HCT116 (cell line): ENCODE data around the gene SALL3. TPM values are rescaled to one million over a fixed set of nuclear protein-coding genes. Genes with fewer than 3 reads are reported as not detected.

Source experiments
- ATAC-seq: fragments of 200-7000 bp; cut with Tn5 transposase; 2 replicates; pipeline ENCODE4 v1.9.1; 2020; ENCODE audit warnings: mild to moderate bottlenecking, moderate library complexity
- BruUV-seq: library from RNA; stranded (reverse); fragments of 400-500 nt; replicated peaks from 2 replicates; lab custom pipeline; 2021; lab: Mats Ljungman, UMichigan
- CTCF ChIA-PET: fragments of 300-600 bp; sonication (Branson Sonifier 250); formaldehyde crosslinking; loops from one replicate; lab custom pipeline; 2021; ENCODE audit warnings: antibody characterized with exemption; lab: Charles Lee
- POLR2A ChIA-PET: fragments of 300-600, 350-600 bp; sonication (Branson Sonifier 250); formaldehyde crosslinking; loops from one replicate; lab custom pipeline; 2021; ENCODE audit warnings: antibody characterized with exemption; lab: Charles Lee
- RAD21 ChIA-PET, 2 experiments: fragments of 300-600 bp; sonication (Branson Sonifier 250); formaldehyde crosslinking; loops; one replicate each; lab custom pipeline; 2023; ENCODE audit warnings: low total read pairs in 2 of 2; ENCODE audit not compliant: uncharacterized antibody in 2 of 2, unreplicated experiment in 2 of 2, low non-redundant PET in 1 of 2; lab: Charles Lee
- DNase-seq: peaks from one replicate; pipeline ENCODE4 v3.0.0-alpha.2; 2010; ENCODE audit warnings: low read depth, low spot score
- H2AFZ ChIP-seq: fragments of 200-600 bp; shearing (Covaris generic), sonication (generic); 2 replicates; pipeline ENCODE4 v1.6.1; 2017; ENCODE audit warnings: low read depth, mixed run types, mixed read lengths, antibody characterized with exemption, low read length; ENCODE audit not compliant: poor library complexity, severe bottlenecking
- H3K27ac ChIP-seq: 2 replicates; pipeline ENCODE4 v1.5.1; 2012; ENCODE audit warnings: low read depth, low read length
- H3K27me3 ChIP-seq: fragments of 200-600 bp; sonication (generic); 2 replicates; pipeline ENCODE4 v1.6.1; 2016; ENCODE audit warnings: mixed run types, low read length, mixed read lengths; ENCODE audit not compliant: insufficient read depth
- H3K36me3 ChIP-seq, 2 experiments: fragments of 200-500 bp in 1 of 2; fragments of 200-600 bp in 1 of 2; sonication (Bioruptor generic) in 1 of 2; sonication (generic) in 1 of 2; 2 replicates each; pipeline versions ENCODE4 v1.5.1 to v1.6.1; 2014 to 2016; ENCODE audit warnings: low read length in 2 of 2, inconsistent platforms in 1 of 2, mixed read lengths in 1 of 2, mixed run types in 1 of 2; ENCODE audit not compliant: insufficient read depth in 2 of 2, control insufficient read depth in 1 of 2
- H3K4me1 ChIP-seq, 2 experiments: fragments of 200-600 bp in 1 of 2; sonication (generic) in 1 of 2; 2 replicates each; pipeline versions ENCODE4 v1.5.1 to v1.6.1; 2012 to 2017; ENCODE audit warnings: low read length in 2 of 2, inconsistent platforms in 1 of 2, mild to moderate bottlenecking in 1 of 2, mixed read lengths in 1 of 2, mixed run types in 1 of 2, moderate library complexity in 1 of 2; ENCODE audit not compliant: insufficient read depth in 2 of 2, control insufficient read depth in 1 of 2
- H3K4me2 ChIP-seq: fragments of 200-600 bp; sonication (generic); 2 replicates; pipeline ENCODE4 v1.6.1; 2017; ENCODE audit warnings: mixed run types, low read length, mixed read lengths
- H3K4me3 ChIP-seq, 2 experiments: fragments of 200-600 bp in 1 of 2; sonication (generic) in 1 of 2; replicated peaks in 1 of 2; 2 replicates each; pipeline ENCODE4 v1.5.1; 2011 to 2016; ENCODE audit warnings: low read length in 2 of 2, control low read depth in 1 of 2, low read depth in 1 of 2, mild to moderate bottlenecking in 1 of 2, mixed read lengths in 1 of 2, mixed run types in 1 of 2
- H3K79me2 ChIP-seq: fragments of 200-600 bp; sonication (generic); 2 replicates; pipeline ENCODE4 v1.6.1; 2017; ENCODE audit warnings: mild to moderate bottlenecking, mixed run types, low read length, moderate library complexity, mixed read lengths; ENCODE audit not compliant: insufficient read depth
- H3K9ac ChIP-seq: fragments of 200-600 bp; sonication (generic); 2 replicates; pipeline ENCODE4 v1.6.1; 2016; ENCODE audit warnings: low read length, mixed read lengths
- H3K9me2 ChIP-seq: fragments of 200-600 bp; sonication (generic), shearing (Covaris generic); 2 replicates; pipeline ENCODE4 v1.6.1; 2017; ENCODE audit warnings: mixed run types, mild to moderate bottlenecking, moderate library complexity; ENCODE audit not compliant: insufficient read depth
- H3K9me3 ChIP-seq, 2 experiments: fragments of 200-500 bp in 1 of 2; fragments of 200-600 bp in 1 of 2; sonication (Bioruptor generic) in 1 of 2; sonication (generic) in 1 of 2; 2 replicates each; pipeline ENCODE4 v1.6.1; 2014 to 2017; ENCODE audit warnings: low read length in 2 of 2, mixed read lengths in 2 of 2, inconsistent platforms in 1 of 2, low read depth in 1 of 2, mild to moderate bottlenecking in 1 of 2, mixed run types in 1 of 2, moderate library complexity in 1 of 2; ENCODE audit not compliant: control insufficient read depth in 1 of 2, insufficient read depth in 1 of 2
- H4K20me1 ChIP-seq: fragments of 200-600 bp; sonication (generic), shearing (Covaris generic); 2 replicates; pipeline ENCODE4 v1.6.1; 2017; ENCODE audit warnings: mixed run types, mild to moderate bottlenecking, moderate library complexity; ENCODE audit not compliant: insufficient read depth
- CBX3 ChIP-seq: IDR thresholded peaks from 2 replicates; pipeline ENCODE4 v1.6.1; 2012; ENCODE audit warnings: low read depth
- EGR1 ChIP-seq: IDR thresholded peaks from 2 replicates; pipeline ENCODE4 v1.6.1; 2012; ENCODE audit warnings: low read depth
- ELF1 ChIP-seq: IDR thresholded peaks from 2 replicates; pipeline ENCODE4 v1.6.1; 2012; ENCODE audit warnings: low read depth, borderline replicate concordance
- EZH2 ChIP-seq: fragments of 200-600 bp; sonication (generic); IDR thresholded peaks from 2 replicates; pipeline ENCODE4 v1.6.1; 2017; ENCODE audit warnings: antibody characterized with exemption, mixed run types
- EZH2phosphoT487 ChIP-seq: fragments of 200-600 bp; IDR thresholded peaks from 2 replicates; pipeline ENCODE4 v1.6.1; 2018; ENCODE audit warnings: antibody characterized with exemption, borderline replicate concordance
- FOSL1 ChIP-seq: IDR thresholded peaks from 2 replicates; pipeline ENCODE4 v1.6.1; 2012; ENCODE audit warnings: low read depth
- POLR2A ChIP-seq: IDR thresholded peaks from 2 replicates; pipeline ENCODE4 v1.7.0; 2011; ENCODE audit warnings: borderline replicate concordance; ENCODE audit not compliant: insufficient read depth, insufficient read length; ENCODE audit errors: extremely low read depth
- POLR2AphosphoS5 ChIP-seq: IDR thresholded peaks from 2 replicates; pipeline ENCODE4 v1.6.1; 2011; ENCODE audit warnings: mild to moderate bottlenecking, low read depth, low read length, moderate library complexity
- RAD21 ChIP-seq: IDR thresholded peaks from 2 replicates; pipeline ENCODE4 v1.6.1; 2012; ENCODE audit warnings: low read depth, mild to moderate bottlenecking
- SP1 ChIP-seq: IDR thresholded peaks from 2 replicates; pipeline ENCODE4 v1.6.1; 2012; ENCODE audit warnings: low read depth
- SRF ChIP-seq: IDR thresholded peaks from 2 replicates; pipeline ENCODE4 v1.6.1; 2012; ENCODE audit warnings: low read depth
- TCF7L2 ChIP-seq: IDR thresholded peaks from 2 replicates; pipeline ENCODE4 v1.7.0; 2011; ENCODE audit warnings: borderline replicate concordance, inconsistent platforms; ENCODE audit not compliant: insufficient read depth, insufficient read length; ENCODE audit errors: extremely low read depth
- YY1 ChIP-seq: IDR thresholded peaks from 2 replicates; pipeline ENCODE4 v1.6.1; 2011; ENCODE audit warnings: low read length, low read depth, moderate library complexity, mild to moderate bottlenecking; ENCODE audit not compliant: insufficient replicate concordance; ENCODE audit errors: extremely low read depth
- ZFX ChIP-seq: fragments of 450-650 bp; IDR thresholded peaks from 2 replicates; pipeline ENCODE4 v1.6.1; 2017
- ZNF274 ChIP-seq: fragments of 200-500 bp; sonication (Bioruptor generic); IDR thresholded peaks from 2 replicates; pipeline ENCODE4 v1.6.1; 2014; ENCODE audit warnings: mild to moderate bottlenecking, low read depth, low read length, inconsistent platforms
- intact Hi-C: fragments of 100-400 bp; cut with micrococcal nuclease; formaldehyde crosslinking; loops from 2 replicates; pipeline ENCODE4 v1.10.0; 2022
- total RNA-seq: library from RNA; stranded (reverse); gene quantifications from one replicate; pipeline ENCODE4 v1.2.1, GENCODE V29; 2021; ENCODE audit not compliant: unreplicated experiment
- TF ChIP-seq, protein P1 (sequence below), 3 experiments: fragments of 200-600 bp in 1 of 3; sonication (generic) in 1 of 3; IDR thresholded peaks in 2 of 3; conservative IDR thresholded peaks in 1 of 3; 2 replicates each; pipeline ENCODE4 v1.5.1; 2012 to 2017; ENCODE audit warnings: low read depth in 2 of 3, low read length in 2 of 3, antibody characterized with exemption in 1 of 3, borderline replicate concordance in 1 of 3, control low read depth in 1 of 3, mild to moderate bottlenecking in 1 of 3, mixed read lengths in 1 of 3, mixed run types in 1 of 3, moderate library complexity in 1 of 3; ENCODE audit not compliant: insufficient read depth in 1 of 3

The SALL3 gene
- total RNA-seq, 1 experiment from 2014 or later, result not detected

DNA sequence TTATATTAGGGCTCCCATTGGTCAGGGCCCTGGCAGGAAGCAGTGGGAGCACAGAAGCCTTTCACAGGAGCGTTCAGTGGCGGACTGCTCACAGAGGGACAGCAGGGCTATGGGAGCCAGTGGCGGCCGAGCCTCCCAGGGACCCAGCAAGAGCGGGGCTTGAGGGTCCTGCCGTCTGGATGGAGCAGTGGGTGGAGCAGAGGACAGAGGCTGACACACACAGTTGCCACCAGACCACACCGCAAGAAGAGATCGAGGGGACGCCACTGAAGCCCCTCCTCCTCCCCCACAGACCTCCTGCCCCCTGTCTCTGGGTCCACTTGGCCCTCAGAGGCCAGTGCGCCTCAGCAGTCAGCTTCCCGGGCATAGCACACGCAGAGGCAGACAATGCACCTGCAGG is 39.3 kb downstream of the SALL3 start (continued):
- TF ChIP-seq, protein P1, sequence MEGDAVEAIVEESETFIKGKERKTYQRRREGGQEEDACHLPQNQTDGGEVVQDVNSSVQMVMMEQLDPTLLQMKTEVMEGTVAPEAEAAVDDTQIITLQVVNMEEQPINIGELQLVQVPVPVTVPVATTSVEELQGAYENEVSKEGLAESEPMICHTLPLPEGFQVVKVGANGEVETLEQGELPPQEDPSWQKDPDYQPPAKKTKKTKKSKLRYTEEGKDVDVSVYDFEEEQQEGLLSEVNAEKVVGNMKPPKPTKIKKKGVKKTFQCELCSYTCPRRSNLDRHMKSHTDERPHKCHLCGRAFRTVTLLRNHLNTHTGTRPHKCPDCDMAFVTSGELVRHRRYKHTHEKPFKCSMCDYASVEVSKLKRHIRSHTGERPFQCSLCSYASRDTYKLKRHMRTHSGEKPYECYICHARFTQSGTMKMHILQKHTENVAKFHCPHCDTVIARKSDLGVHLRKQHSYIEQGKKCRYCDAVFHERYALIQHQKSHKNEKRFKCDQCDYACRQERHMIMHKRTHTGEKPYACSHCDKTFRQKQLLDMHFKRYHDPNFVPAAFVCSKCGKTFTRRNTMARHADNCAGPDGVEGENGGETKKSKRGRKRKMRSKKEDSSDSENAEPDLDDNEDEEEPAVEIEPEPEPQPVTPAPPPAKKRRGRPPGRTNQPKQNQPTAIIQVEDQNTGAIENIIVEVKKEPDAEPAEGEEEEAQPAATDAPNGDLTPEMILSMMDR (IDR thresholded peaks at IDR 0.05 in 2 of 3, conservative IDR thresholded peaks at IDR 0.05 in 1 of 3; ENCODE audit: borderline replicate concordance in 1 of 3, insufficient read depth in 1 of 3, low read depth in 2 of 3, low read length in 2 of 3), result no peak
- no peak for TF ChIP-seq RAD21
- no peak for TF ChIP-seq CBX3
- no peak for TF ChIP-seq EZH2
- TF ChIP-seq EGR1, result no peak
- TF ChIP-seq SRF, result no peak
- no peak for TF ChIP-seq POLR2AphosphoS5
- no peak for TF ChIP-seq ZNF274

- RAD21 ChIA-PET, result no interaction called here
- no peak overlapping the region for H3K4me3 ChIP-seq
- ATAC-seq (no peak), DNase-seq (no peak)
- H3K79me2 ChIP-seq, result no peaks in the 10 kb centered on the region
- no peak overlapping the region for H2AFZ ChIP-seq
- no peaks in the 10 kb centered on the region for H3K9me2 ChIP-seq
- H3K36me3 ChIP-seq, result no peaks in the 10 kb centered on the region
- CTCF ChIA-PET, result no interaction called here
- H3K27ac ChIP-seq, result no peak overlapping the region
- no peaks in the 10 kb centered on the region for H3K4me1 ChIP-seq
- H4K20me1 ChIP-seq, result no peaks in the 10 kb centered on the region
- BruUV-seq, result no TSS peak
- H3K9ac ChIP-seq, result no peak overlapping the region
- intact Hi-C loops, result no loop called here
- H3K9me3 ChIP-seq, result no peaks in the 10 kb centered on the region
- TF ChIP-seq TCF7L2 (no peak), ZFX (no peak), SP1 (no peak), POLR2AphosphoS5 (no peak), YY1 (no peak), EZH2phosphoT487 (no peak), RAD21 (no peak), POLR2A (no peak), EZH2 (no peak), ELF1 (no peak), FOSL1 (no peak)
- POLR2A ChIA-PET, result no interaction called here
- peaks cover 16% of the 10 kb centered on the region; the same call in 1 of the 2 replicates for H3K27me3 ChIP-seq
- no peak overlapping the region for H3K4me2 ChIP-seq
Observed at GRCh38 chr18:79019881-79020280, 40.3 kb downstream of the SALL3 start.
